CD4-positive, alpha-beta T cell treated with Interleukin-15 for 4 hours (primary cell): ENCODE measurements around the gene CNN3.
"Not testable (repeated sequence)": the region's sequence is repeated elsewhere in the genome, so short reads cannot be mapped to it uniquely, and the experiment has no call there.

Experiments used
- DNase-seq: peaks from one replicate; pipeline ENCODE4 v3.0.0-alpha.2; 2020; ENCODE audit warnings: low spot score

The CNN3 gene

GRCh38 chr1:94949681-94950661 is 23.1 kb upstream of the CNN3 start:
- DNase-seq, result no peak

DNA sequence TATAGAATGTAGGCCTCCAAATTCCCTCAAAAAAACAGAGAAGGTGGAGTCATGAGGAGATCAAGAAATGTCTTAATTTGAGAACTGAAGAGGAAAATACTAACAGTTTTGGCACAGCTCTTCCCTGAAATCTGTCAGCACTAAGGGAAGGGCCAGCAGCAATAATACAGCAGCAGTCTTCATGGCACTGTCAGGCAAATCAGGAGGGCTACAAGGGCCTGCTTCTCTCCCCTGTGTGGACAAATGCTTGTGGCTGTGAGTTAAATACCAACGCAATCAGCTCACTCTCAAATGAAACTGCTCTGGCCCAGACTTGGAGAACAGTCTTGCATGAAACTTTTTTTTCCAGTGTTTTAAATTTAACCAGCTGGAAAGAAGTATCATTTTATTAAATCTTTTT is 20.5 kb upstream of the CNN3 start:
- no peak for DNase-seq

DNA sequence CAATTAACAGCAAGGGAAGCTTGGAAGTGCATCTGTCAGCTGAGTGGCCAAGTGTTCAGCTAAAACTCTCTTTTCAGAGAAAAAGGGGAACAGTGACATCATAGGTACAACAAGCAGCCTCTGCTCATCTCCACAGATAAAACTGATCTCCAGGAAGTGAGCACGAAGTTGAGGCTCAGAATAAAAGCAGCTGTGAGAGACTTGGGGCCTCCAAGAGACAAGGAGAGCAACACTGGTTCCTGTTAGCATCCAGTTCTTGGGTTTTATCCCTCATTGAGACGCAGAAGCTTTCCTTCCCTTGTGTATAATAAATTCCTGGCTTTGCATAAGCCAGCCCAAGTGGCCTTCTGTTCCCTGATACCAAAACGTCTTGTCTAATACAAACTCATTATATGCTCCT is 20.0 kb upstream of the CNN3 start:
- DNase-seq, result no peak

DNA sequence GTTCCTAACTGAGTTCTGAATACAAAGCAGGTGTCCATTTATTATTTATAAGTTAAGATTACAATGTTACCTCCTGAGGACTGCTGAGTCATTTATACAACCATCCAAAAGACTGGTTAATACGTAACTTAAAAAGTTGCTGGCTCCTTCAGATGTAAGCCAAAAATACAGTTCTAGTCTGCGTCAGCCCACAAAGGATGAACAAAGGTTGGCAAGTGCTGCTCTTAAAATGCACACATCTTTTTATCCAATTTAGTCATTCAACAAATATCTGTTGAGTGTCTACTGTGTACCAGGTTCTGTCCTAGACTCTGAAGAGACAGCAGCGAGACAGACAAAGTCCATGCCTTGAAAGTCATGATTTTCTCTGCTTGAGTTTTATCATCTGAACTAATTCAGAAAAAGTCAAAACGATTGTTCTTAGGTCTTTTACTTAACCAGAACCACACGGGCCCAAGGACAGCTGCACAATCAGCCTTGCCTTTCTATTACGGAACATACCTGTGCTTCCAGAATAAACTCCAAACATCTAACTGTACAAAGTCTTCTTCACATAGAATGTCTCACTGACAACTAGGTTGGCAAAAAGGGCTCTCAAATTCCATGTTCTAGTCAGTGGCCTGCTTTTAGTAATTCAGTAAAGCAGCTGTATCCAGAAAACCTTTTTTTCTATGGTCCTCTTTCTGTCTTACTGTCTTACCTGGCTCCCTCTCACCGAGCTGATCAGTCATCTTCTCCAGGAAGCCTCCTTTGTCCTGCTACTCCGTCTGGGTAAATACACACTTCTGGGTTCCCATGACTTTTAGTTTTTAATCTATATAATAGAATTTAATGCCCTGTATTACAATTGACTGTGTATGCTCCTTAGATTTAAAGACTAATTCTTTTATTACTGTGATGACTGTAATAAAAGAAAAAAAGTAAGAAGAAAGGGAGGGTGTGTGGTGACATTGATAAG is 15.5 kb upstream of the CNN3 start:
- no peak for DNase-seq

GRCh38 chr1:94941480-94941879 is 14.6 kb upstream of the CNN3 start:
- DNase-seq, result not testable (repeated sequence)

DNA sequence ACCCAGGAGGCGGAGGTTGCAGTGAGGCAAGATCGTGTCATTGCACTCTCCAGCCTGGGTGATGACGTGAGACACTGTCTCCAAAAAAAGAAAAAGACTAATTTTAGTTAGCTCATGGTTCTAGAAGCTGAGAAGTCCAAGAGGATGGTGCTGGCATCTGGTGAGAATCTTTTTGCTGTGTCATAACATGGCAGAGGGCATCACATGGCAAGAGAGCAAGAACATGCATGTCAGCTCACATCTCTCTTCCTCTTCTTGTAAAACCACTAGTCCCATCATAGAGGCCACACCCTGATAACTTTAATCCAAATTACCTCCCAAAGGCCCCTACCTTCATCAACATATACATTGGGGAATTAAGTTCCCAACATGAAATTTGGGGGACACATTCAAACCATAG is 13.8 kb upstream of the CNN3 start:
- DNase-seq, result no peak

GRCh38 chr1:94937820-94938219 is 10.9 kb upstream of the CNN3 start:
- no peak for DNase-seq

GRCh38 chr1:94936861-94937620 is 10.1 kb upstream of the CNN3 start:
- DNase-seq, result no peak

DNA sequence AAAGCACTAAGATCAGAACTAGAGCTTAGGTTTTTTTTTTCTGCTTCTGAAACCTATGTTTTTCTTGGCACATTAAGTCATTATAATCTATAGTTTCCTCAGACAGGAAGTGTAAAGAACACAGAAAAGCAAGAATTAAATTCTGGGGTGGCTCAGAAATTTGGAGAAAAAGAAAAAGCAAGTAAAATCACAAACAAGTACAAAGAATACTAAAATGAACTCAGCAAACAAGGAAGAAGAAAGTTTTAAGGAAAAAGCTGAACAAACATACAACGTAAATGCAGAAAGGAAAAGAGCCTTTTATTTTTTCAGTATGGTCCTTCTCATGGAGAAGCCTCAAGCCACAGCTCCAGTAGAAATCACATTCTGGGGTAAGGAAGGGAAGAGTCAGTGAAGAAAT is 8.6 kb upstream of the CNN3 start:
- no peak for DNase-seq

GRCh38 chr1:94935034-94935433 is 8.1 kb upstream of the CNN3 start:
- no peak for DNase-seq

DNA sequence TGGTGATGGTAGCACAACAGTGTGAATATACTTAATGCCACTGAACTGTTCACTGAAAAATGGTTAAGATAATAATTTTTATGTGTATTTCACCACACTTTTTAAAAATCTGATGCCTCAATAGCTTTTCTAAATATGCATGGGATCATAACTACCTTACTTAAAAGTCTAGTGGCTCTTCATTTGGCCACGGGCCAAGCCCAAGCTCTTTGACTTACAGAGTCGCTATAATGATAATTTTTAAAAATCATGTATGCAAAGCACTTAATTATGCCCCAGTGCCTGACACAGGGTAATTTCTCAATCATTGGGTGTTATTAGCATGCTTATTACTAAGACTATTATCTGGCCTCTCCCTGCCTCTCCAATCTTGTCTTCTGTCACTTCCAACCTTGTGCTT is 7.6 kb upstream of the CNN3 start:
- DNase-seq, result no peak

DNA sequence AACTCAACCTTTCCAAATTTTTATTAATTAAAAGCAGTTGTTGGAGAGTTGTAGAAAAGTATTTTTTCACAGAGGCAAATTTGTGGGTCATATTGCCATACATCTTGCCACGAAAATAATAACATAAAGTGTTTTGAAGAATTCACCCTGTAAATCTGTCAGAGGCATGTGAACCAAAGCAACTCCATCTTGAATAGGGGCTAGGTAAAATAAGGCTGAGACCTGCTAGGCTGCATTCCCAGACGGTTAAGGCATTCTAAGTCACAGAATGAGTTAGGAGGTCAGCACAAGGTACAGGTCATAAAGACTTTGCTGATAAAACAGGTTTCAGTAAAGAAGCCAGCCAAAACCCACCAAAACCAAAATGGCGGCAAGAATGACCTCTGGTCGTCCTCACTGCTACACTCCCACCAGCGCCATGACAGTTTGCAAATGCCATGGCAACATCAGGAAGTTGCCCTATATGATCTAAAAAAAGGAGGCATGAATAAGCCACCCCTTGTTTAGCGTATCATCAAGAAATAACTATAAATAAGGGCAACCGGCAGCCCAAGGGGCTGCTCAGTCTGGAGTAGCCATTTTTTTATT is 4.4 kb upstream of the CNN3 start:
- no peak for DNase-seq

GRCh38 chr1:94929351-94930217 is 2.7 kb upstream of the CNN3 start:
- no peak for DNase-seq

GRCh38 chr1:94928293-94928939 is 1.5 kb upstream of the CNN3 start:
- no peak for DNase-seq

DNA sequence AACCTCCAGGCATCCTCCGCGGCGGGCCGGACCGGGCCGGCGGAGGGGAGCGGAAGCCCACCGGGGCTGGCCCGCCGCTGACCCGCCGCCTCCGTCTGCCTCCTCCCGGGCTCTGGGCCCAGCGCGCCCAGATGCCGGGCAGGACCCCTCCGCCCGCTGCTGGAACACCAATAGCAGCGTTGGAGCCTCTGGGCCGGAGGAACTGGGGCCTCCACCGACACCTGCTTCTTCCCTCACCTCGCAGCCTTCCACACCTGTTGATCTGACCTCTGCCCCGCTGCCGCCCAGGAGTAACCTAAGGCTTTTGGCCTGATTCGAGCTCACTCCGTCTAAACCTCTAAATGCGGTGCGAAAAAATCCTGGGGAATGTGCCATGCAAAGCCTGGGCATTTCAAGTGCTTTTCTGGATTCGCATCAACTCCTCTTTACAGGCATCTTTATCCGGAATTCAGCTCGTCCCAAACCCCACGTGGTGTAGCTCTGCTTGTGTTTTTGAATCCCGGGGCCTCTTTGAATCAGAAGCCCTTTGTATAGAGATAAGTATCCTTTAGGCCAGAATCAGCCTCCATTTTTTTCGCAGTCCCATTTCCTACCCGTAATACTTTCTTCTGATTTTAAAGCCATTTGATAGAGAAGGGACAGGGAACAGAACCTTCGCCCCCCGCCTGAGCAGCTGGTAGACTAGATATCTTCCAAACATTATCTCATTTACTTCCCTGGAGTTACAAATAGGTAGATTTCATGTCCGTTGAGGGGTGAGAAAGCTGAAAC is 680 bp upstream of the CNN3 start:
- DNase-seq, result no peak

DNA sequence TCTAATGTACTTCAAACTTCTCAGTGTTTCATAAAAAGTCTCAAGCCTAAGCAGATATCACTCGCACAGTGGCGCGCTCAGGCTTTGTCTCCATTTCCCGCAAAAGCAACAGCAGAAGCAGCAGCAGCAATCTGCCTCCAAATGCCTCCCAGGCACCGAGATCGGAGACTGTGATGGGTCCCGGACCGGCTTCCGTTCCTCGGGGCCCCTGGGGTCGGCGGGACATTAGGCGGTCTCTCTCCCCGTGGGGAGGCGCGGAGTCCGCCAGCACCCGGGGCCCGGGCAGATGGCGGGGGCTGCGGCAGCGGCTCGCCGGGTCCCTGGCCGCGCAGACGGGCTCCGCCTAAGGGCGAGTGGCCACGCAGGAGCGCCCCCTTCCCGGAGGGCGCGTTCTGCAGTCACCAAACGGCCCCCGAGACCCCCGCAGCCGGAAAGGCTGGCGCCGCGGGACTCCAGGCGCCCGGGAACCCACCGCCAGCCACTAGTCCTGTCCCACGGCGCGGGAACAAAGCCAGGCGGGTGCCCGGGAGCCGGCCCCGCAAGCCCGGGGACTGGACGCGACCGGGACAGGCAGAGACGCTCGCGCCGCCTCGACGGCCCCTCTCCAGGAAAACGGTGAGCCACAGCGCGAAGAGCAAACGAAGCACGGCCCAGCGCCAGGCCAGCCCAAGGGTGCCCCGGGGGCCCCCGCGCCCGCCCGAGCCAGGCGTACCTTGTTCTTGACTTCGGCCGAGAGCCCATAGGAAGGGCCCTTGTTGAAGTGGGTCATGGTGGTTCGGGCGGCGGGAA is 590 bp downstream of the CNN3 start:
- no peak for DNase-seq

DNA sequence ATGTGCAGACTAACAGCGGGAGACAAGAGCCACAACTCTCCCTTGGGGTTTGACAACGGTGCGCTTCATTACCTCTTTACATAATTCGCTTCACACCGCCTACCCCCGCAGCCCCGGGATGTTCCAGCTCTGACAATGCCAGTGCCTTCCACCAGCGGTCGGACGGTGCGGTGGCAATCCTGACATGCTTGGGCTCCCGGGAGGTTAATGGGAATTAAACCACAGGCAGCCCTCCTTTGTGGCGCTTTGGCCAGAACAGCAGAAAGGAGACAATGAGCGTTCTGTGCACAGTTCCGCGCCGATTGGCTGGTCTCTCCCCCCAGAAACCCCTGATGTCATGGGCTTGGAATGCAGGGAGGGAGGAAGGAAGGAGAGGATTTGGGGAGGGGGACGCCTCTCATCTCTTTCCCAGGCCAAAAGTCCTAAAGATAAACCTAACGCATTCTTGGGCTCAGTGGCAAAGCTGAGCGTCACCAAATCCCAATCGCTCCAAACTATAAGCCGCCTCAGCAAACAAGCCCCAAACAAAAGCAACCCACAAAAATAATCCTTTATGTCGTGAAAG is 1.3 kb downstream of the CNN3 start:
- no peak for DNase-seq

DNA sequence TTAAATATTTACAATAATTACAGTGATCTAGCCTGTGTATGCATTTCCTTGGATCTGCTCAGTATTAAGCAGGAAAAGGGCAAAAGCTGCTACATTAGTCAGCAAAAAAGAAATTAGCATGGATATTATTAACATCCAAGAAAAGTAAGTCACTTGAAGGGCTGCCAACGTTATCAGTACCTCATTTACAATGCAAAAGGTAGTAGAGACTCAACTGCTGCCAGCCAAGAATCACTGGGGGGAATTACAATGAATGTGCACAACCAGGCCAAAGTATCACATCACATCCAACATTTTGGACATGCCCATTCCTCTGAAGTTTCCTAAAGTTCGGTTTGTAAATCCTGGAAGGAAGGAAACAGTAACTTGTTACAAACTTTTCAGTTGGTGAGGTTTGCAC is 1.9 kb downstream of the CNN3 start:
- DNase-seq, result no peak
